ENCODE measurements around the gene CAAP1. TPM values are rescaled to one million over a fixed set of nuclear protein-coding genes. Genes with fewer than 3 reads are reported as not detected.
"Not testable (repeated sequence)": the region's sequence is repeated elsewhere in the genome, so short reads cannot be mapped to it uniquely, and the experiment has no call there.

Gene CAAP1
- total RNA-seq, 2 experiments from 2014 or later: 16.1 to 18.1 TPM

DNA sequence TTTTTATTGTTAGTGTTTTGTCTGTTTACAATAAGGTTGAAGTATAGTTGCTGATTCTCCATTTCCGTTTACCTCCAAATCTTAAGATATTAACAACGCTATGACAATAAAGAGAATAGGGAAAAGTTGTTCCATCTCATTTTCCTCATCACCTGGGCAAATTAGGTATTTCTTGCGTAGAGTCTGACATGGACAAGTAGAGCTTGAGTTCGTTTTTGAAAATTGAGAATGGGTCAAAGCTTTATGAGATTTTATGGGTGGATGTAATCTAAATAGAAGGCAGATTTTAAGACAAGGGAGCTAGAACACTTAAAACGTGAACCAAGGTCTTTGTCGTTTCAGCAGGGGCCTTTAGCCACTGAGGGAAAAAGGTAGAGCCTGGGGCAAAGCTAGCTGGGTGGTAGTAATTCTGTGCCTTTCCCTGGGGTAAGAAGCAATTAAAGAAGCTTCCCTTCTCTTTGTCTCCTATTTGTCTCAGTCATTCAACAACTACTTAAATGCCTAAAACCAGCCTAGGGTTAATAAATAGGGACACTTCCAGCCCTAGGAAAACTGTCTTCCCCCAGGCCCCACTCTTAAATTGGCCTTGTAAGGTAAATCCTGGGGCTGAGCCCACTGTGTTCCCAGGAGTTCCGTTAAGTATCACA is 551 bp upstream of the CAAP1 start:
- DNase-seq: no peak
- Mint-ChIP-seq H3K4me3 (peak overlapping the region; percentile 99), H3K27me3 (ENCODE audit: low read depth) (no peaks in the 10 kb centered on the region), H3K27ac (peak overlapping the region; percentile 100), H3K36me3 (ENCODE audit: low read depth) (peaks cover 7% of the 10 kb centered on the region), H3K9me3 (peaks cover 7% of the 10 kb centered on the region), H3K4me1 (ENCODE audit: low read depth) (peaks cover 25% of the 10 kb centered on the region)
- intact Hi-C loops (cut with micrococcal nuclease): loop anchor here (5.0 kb wide), 1 partner anchor 474 kb away; no protein-coding TSS in a partner anchor
- CTCF ChIA-PET: interaction anchor here (0.6 to 1.1 kb wide), 2 partner anchors 62 to 66 kb away, joined by 3 to 4 read pairs; no protein-coding TSS in a partner anchor

DNA sequence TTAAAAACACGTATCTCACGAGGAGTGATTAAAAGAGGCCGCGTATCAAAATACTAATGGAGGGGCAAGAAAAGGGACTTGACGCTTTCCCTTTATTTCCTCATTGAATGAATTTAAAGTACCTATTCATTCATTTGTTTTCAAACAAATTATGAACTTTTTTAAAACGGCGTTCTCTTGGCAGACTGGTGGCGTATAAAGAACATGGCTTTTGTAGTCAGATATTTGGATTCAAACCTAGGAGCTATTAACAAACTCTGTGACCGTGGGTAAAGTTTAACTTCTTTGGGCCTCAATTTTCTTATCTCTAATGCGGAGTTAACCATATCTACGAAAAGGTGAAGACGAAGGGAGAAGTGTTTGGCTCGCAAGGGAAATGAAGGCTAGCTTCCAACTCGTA is 876 bp downstream of the CAAP1 start:
- CTCF ChIA-PET: interaction anchor here (0.5 to 1.2 kb wide), 10 partner anchors 17 to 174 kb away, joined by 3 to 4 read pairs (median 3); partner anchors contain the start of gene IFT74
- H3K4me1 Mint-ChIP-seq (ENCODE audit: low read depth): peaks cover 28% of the 10 kb centered on the region
- no peaks in the 10 kb centered on the region for H3K27me3 Mint-ChIP-seq (ENCODE audit: low read depth)
- peaks cover 7% of the 10 kb centered on the region for H3K9me3 Mint-ChIP-seq
- H3K27ac Mint-ChIP-seq: peak overlapping the region; percentile 100
- intact Hi-C loops (cut with micrococcal nuclease): loop anchor here (1.0 to 5.0 kb wide), 7 partner anchors 56 to 682 kb away; partner anchors contain the start of genes C9orf72, IFT74 and PLAA
- no peak for DNase-seq
- peaks cover 10% of the 10 kb centered on the region for H3K36me3 Mint-ChIP-seq (ENCODE audit: low read depth)
- peak overlapping the region; percentile 99 for H3K4me3 Mint-ChIP-seq

DNA sequence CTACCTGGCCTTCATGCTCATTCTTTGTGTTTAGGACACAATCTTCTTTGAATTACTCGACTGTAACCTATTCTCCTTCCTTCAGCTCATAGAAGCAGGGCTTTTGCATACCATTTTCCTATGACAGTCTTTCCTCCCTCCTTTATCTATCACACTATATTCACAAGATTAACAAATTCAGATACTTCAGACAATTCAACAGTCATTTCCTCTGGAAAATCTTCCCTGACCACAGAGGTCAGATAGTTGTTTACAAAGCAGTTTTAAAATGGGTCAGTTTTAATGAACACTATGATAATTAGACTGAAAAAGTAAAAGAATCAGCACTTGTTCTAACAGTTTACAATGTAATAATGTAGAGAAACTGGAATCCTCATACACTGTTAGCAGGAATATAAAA is 4.3 kb downstream of the CAAP1 start:
- intact Hi-C loops (cut with micrococcal nuclease): no loop called here
- DNase-seq: no peak
- Mint-ChIP-seq H3K4me1 (ENCODE audit: low read depth) (peaks cover 28% of the 10 kb centered on the region), H3K27ac (no peak overlapping the region), H3K4me3 (no peak overlapping the region), H3K36me3 (ENCODE audit: low read depth) (peaks cover 23% of the 10 kb centered on the region), H3K9me3 (no peaks in the 10 kb centered on the region), H3K27me3 (ENCODE audit: low read depth) (no peaks in the 10 kb centered on the region)
- CTCF ChIA-PET: no interaction called here

DNA sequence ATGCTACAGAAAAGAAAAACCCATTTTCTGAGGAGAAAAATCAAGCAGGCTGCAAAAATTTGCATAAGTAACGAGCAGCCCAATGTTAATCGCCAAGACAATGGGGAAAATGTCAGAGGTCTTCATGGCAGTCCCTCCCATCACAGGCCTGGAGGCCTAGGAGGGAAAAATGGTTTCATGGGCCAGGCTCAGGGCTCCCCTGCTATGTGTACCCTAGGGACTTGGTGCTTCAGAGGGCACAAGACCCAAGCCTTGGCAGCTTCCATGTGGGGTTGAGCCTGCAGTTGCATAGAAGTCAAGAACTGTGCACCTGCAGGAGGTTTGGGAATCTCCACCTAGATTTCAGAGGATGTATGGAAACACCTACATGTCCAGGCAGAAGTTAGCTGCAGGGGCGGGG is 10.4 kb downstream of the CAAP1 start:
- Mint-ChIP-seq H3K27me3 (ENCODE audit: low read depth) (no peaks in the 10 kb centered on the region), H3K4me3 (no peak overlapping the region), H3K9me3 (peaks cover 20% of the 10 kb centered on the region), H3K36me3 (ENCODE audit: low read depth) (peaks cover 64% of the 10 kb centered on the region), H3K4me1 (ENCODE audit: low read depth) (no peaks in the 10 kb centered on the region), H3K27ac (no peak overlapping the region)
- no peak for DNase-seq
- CTCF ChIA-PET: no interaction called here
- intact Hi-C loops (cut with micrococcal nuclease): no loop called here

DNA sequence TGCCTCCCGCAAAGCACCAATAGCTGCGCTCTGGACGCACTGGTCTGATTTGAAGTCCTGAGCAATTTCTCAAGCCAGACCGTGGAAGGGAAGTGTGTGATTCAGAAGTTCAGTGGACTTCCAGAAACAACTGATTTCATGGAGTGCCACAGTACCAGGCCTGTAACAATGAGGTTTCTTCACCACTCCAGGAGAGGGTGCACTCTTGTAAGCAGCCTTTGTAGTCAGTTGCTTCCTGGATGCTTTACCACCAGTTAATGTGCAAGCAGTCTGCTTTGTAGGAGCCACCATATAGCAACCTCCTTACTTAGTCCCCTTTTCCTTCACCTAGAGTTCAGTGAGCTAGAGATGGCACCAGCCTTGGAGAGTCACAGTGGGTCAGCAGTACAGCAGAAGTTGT is 12.3 kb downstream of the CAAP1 start:
- Mint-ChIP-seq H3K4me3 (no peak overlapping the region), H3K9me3 (peaks cover 20% of the 10 kb centered on the region), H3K4me1 (ENCODE audit: low read depth) (no peaks in the 10 kb centered on the region), H3K27me3 (ENCODE audit: low read depth) (no peaks in the 10 kb centered on the region), H3K36me3 (ENCODE audit: low read depth) (peaks cover 64% of the 10 kb centered on the region), H3K27ac (no peak overlapping the region)
- CTCF ChIA-PET: no interaction called here
- no peak for DNase-seq
- intact Hi-C loops (cut with micrococcal nuclease): no loop called here

DNA sequence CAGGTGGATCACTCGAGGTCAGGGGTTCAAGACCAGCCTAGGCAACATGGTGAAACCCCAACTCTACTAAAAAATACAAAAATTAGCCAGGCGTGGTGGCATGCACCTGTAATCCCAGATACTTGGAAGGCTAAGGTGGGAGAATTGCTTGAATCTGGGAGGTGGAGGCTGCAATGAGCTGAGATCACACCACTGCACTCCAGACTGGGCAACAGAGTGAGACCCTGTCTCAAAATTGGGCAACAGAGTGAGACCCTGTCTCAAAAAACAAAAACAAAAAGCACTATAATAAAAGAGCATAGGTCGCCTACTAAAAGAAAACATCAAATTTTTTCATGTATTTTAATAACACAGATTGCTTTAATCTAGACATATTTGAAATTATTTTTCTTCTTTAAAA is 17.4 kb downstream of the CAAP1 start:
- H3K27ac Mint-ChIP-seq; DNase-seq; intact Hi-C loops (cut with micrococcal nuclease); H3K9me3 Mint-ChIP-seq; H3K4me1 Mint-ChIP-seq (ENCODE audit: low read depth); H3K27me3 Mint-ChIP-seq (ENCODE audit: low read depth); CTCF ChIA-PET; H3K4me3 Mint-ChIP-seq: not testable (repeated sequence)
- peaks cover 26% of the 10 kb centered on the region for H3K36me3 Mint-ChIP-seq (ENCODE audit: low read depth)

DNA sequence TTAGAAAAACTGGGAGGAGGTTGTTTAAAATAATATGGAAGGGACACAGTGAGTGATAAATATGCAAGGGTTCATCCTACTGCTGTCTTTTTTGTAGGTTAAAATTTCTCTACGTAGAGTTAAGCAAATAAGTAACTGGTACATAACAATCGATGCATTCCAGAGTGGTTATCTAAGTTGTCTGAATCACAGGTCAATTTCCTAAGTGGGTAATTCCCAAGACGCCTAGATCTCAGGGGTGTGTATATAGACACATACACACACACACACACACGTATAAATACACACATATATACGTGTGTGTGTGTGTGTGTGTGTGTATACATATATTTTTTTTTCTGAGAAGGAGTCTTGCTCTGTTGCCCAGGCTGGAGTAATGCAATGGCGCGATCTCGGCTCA is 22.3 kb downstream of the CAAP1 start:
- H3K27ac Mint-ChIP-seq: no peak overlapping the region
- H3K9me3 Mint-ChIP-seq: no peaks in the 10 kb centered on the region
- H3K36me3 Mint-ChIP-seq (ENCODE audit: low read depth): peaks cover 6% of the 10 kb centered on the region
- CTCF ChIA-PET: interaction anchor here (0.6 kb wide), 1 partner anchor 161 kb away, joined by 3 read pairs; no protein-coding TSS in a partner anchor
- H3K4me1 Mint-ChIP-seq (ENCODE audit: low read depth): no peaks in the 10 kb centered on the region
- no peak for DNase-seq
- intact Hi-C loops (cut with micrococcal nuclease): no loop called here
- H3K4me3 Mint-ChIP-seq: no peak overlapping the region
- no peaks in the 10 kb centered on the region for H3K27me3 Mint-ChIP-seq (ENCODE audit: low read depth)

DNA sequence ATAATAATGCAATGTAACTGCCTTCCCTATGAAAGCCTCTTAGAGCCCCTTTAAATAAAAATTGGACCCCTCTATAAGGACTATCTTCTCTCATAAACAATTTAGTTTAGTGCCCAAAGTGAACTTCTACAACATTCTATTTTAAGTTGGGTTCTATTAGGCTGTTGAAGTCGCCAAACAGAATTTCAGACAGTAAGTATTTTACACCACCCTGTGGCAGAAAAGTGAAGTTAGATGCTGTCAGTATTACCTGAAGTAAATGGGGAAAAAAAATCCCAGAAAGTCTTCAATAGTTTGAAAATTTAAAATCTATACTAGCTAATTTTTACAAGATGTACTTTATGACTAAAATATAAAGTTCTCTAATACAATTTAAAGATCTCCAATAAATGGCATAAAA is 29.5 kb downstream of the CAAP1 start:
- Mint-ChIP-seq H3K4me3 (no peak overlapping the region), H3K9me3 (no peaks in the 10 kb centered on the region), H3K36me3 (ENCODE audit: low read depth) (peaks cover 11% of the 10 kb centered on the region), H3K27ac (no peak overlapping the region), H3K4me1 (ENCODE audit: low read depth) (no peaks in the 10 kb centered on the region), H3K27me3 (ENCODE audit: low read depth) (no peaks in the 10 kb centered on the region)
- intact Hi-C loops (cut with micrococcal nuclease): no loop called here
- DNase-seq: no peak
- CTCF ChIA-PET: interaction anchor here (1.4 kb wide), 1 partner anchor 23 kb away, joined by 3 read pairs; no protein-coding TSS in a partner anchor

DNA sequence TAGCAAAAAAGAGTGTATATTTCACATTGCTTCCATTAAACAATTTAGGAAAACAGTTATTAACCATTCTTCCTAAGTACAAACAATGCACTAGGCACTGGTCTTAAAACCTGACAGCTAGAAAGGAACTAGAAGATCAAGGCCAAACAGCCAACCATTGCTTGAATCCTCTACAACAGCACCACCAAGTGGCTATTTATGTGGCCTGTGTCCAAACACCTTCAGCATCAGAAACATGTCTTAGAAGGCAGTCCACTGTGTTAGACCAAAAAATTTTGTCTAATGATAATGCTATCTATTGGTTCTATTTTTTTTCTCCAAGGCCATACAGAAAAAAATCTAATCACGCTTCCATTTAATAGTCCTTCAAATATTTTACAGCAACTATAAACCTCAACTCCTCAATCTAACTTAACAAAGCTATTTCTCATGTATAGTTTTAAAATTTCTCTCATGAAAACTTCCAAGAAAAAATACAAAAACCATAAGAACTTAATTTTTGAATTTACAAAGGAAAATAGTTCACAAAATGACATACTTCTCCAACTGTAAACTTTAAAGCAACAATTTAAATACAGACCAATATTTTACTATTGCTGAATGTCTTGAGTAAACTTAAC is 36.1 kb downstream of the CAAP1 start:
- no peak overlapping the region for H3K4me3 Mint-ChIP-seq
- peaks cover 2% of the 10 kb centered on the region for H3K4me1 Mint-ChIP-seq (ENCODE audit: low read depth)
- DNase-seq: peak; percentile 37
- CTCF ChIA-PET: no interaction called here
- H3K36me3 Mint-ChIP-seq (ENCODE audit: low read depth): peaks cover 33% of the 10 kb centered on the region
- H3K9me3 Mint-ChIP-seq: no peaks in the 10 kb centered on the region
- no peaks in the 10 kb centered on the region for H3K27me3 Mint-ChIP-seq (ENCODE audit: low read depth)
- H3K27ac Mint-ChIP-seq: no peak overlapping the region
- intact Hi-C loops (cut with micrococcal nuclease): loop anchor here (1.0 kb wide), 2 partner anchors 112 to 133 kb away; no protein-coding TSS in a partner anchor

DNA sequence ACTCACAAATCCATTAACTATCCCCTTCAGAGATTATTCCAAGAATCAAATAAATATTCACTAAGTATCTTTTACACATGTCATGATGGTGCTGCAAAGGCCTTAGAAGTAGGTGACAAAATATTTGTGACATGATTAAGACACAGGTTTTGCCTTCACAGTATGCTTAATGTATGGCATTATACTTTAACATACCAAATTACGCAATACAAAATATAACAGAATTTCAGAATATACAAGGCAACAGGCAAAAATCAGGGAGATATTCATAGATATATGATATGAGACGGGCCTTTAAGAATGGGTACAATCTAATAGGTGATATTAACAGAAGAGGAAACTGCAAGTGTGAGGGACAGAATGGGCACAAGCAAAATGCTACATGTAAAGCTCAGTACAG is 41.6 kb downstream of the CAAP1 start:
- no peak for DNase-seq
- Mint-ChIP-seq H3K4me3 (no peak overlapping the region), H3K27me3 (ENCODE audit: low read depth) (no peaks in the 10 kb centered on the region), H3K27ac (no peak overlapping the region), H3K36me3 (ENCODE audit: low read depth) (peaks cover 28% of the 10 kb centered on the region), H3K4me1 (ENCODE audit: low read depth) (peaks cover 2% of the 10 kb centered on the region), H3K9me3 (no peaks in the 10 kb centered on the region)
- intact Hi-C loops (cut with micrococcal nuclease): no loop called here
- CTCF ChIA-PET: interaction anchor here (0.6 to 0.8 kb wide), 2 partner anchors 11 to 21 kb away, joined by 3 to 5 read pairs; no protein-coding TSS in a partner anchor

DNA sequence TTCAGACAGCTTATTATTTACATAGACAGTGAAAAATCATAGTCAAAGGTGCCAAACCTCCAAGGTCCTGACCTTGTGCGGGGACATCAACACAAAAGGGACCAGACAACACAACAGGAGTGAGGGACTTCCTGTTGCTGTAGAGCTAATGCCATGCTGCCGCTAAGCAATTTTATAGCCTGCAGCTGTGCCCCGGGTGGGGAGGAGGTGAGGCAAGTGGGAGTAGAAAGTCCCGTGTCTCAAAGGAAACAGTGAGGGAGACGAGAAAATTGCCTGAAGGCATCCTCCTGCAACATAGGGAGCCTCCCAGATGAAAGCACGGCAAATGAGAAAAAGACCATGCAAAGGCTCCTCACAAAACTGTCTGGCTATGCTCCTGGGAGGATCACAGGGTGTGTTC is 58.8 kb downstream of the CAAP1 start:
- Mint-ChIP-seq H3K4me1 (ENCODE audit: low read depth) (no peaks in the 10 kb centered on the region), H3K27ac (no peak overlapping the region), H3K36me3 (ENCODE audit: low read depth) (peaks cover 10% of the 10 kb centered on the region), H3K9me3 (peaks cover 5% of the 10 kb centered on the region), H3K27me3 (ENCODE audit: low read depth) (no peaks in the 10 kb centered on the region), H3K4me3 (no peak overlapping the region)
- no peak for DNase-seq
- CTCF ChIA-PET: no interaction called here
- intact Hi-C loops (cut with micrococcal nuclease): no loop called here

DNA sequence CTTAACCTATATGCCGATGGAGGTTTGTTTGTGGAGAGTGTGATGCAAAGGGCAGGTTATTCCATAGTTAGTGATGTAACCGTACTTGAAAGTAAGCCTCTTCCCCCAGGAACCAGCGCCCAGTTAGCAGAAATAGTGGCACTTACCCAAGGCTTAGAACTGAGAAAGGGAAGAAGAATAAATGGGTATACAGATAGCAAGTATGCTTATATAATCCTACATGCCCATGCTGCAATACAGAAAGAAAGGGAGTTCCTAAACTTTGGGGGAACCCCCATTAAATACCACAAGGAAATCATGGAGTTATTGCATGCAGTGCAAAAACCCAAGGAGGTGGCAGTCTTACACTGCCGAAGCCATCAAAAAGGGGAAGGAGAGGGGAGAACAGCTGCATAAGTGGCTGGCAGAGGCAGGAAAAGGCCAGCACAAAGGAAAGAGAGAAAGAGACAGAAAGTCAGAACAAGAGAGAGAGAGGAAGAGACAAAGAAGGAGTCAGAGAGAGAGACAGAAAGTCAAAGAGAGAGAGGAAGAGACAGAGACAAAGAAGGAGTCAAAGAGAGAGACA is 64.1 kb downstream of the CAAP1 start:
- H3K9me3 Mint-ChIP-seq; H3K36me3 Mint-ChIP-seq (ENCODE audit: low read depth); DNase-seq; CTCF ChIA-PET; intact Hi-C loops (cut with micrococcal nuclease); H3K4me1 Mint-ChIP-seq (ENCODE audit: low read depth); H3K27ac Mint-ChIP-seq; H3K4me3 Mint-ChIP-seq; H3K27me3 Mint-ChIP-seq (ENCODE audit: low read depth): not testable (repeated sequence)

DNA sequence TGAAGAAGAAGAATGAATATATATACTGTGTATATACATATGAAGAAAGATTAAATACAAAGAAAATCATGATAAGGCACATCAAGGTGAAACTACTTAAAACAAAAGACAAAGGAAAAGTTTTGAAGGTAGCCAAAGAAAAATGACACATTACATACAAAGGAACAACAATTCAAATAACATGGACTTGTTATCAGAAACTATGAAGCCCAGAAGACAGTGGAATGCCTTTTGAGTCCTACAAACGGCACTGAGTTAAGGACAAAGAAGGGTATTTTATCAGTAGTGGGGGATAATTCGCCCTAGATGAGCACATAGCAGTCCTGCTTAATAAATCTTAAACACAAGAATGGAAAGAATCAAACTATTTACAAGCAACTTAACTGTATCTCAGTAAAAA is 77.8 kb downstream of the CAAP1 start:
- DNase-seq: no peak
- Mint-ChIP-seq H3K4me3 (no peak overlapping the region), H3K36me3 (ENCODE audit: low read depth) (no peaks in the 10 kb centered on the region), H3K4me1 (ENCODE audit: low read depth) (no peaks in the 10 kb centered on the region), H3K27ac (no peak overlapping the region), H3K9me3 (no peaks in the 10 kb centered on the region), H3K27me3 (ENCODE audit: low read depth) (no peaks in the 10 kb centered on the region)
- CTCF ChIA-PET: no interaction called here
- intact Hi-C loops (cut with micrococcal nuclease): no loop called here
